Activated CD8-positive, alpha-beta T cell treated with anti-CD3 and anti-CD28 coated beads for 36 hours (primary cell): ENCODE results near the gene FSIP1. TPM values are rescaled to one million over a fixed set of nuclear protein-coding genes. Genes with fewer than 3 reads are reported as not detected.

Experiments used
- ATAC-seq: fragments of 200-7000 bp; cut with Tn5 transposase; one replicate; pipeline ENCODE4 v1.10.0; 2021; ENCODE audit warnings: mild to moderate bottlenecking, moderate library complexity
- CTCF ChIA-PET: fragments of 350-600 bp; sonication (Branson Sonifier 250); formaldehyde crosslinking; loops from one replicate; lab custom pipeline; 2021; ENCODE audit warnings: antibody characterized with exemption; lab: Charles Lee
- POLR2A ChIA-PET: fragments of 350-600 bp; sonication (Branson Sonifier 250); formaldehyde crosslinking; loops from one replicate; lab custom pipeline; 2021; ENCODE audit warnings: antibody characterized with exemption; lab: Charles Lee
- DNase-seq: peaks from one replicate; pipeline ENCODE4 v3.0.0-alpha.2; 2020
- H3K27ac Mint-ChIP-seq: one replicate; pipeline ENCODE4 v1.8.0; 2021; ENCODE audit warnings: mild to moderate bottlenecking, mixed read lengths
- H3K27me3 Mint-ChIP-seq: one replicate; pipeline ENCODE4 v1.8.0; 2021; ENCODE audit warnings: mixed read lengths
- H3K36me3 Mint-ChIP-seq: one replicate; pipeline ENCODE4 v1.8.0; 2021; ENCODE audit warnings: low read depth, mixed read lengths
- H3K4me1 Mint-ChIP-seq: one replicate; pipeline ENCODE4 v1.8.0; 2021; ENCODE audit warnings: low read depth, mixed read lengths
- H3K4me3 Mint-ChIP-seq: one replicate; pipeline ENCODE4 v1.8.0; 2021; ENCODE audit warnings: mild to moderate bottlenecking, moderate library complexity, mixed read lengths
- H3K9me3 Mint-ChIP-seq: one replicate; pipeline ENCODE4 v1.8.0; 2021; ENCODE audit warnings: mixed read lengths
- CTCF ChIP-seq: fragments of 200-600 bp; IDR thresholded peaks from one replicate; pipeline ENCODE4 v1.8.0; 2022; ENCODE audit warnings: antibody characterized with exemption, mild to moderate bottlenecking
- intact Hi-C: fragments of 100-400 bp; cut with micrococcal nuclease; formaldehyde crosslinking; loops from one replicate; pipeline ENCODE4 v1.10.0; 2022
- total RNA-seq, 2 experiments: library from RNA; stranded (reverse); gene quantifications; one replicate each; pipeline ENCODE4 v1.2.3, GENCODE V29; 2021

Gene FSIP1
- total RNA-seq, 2 experiments from 2014 or later = 0.36 to 0.43 TPM

DNA sequence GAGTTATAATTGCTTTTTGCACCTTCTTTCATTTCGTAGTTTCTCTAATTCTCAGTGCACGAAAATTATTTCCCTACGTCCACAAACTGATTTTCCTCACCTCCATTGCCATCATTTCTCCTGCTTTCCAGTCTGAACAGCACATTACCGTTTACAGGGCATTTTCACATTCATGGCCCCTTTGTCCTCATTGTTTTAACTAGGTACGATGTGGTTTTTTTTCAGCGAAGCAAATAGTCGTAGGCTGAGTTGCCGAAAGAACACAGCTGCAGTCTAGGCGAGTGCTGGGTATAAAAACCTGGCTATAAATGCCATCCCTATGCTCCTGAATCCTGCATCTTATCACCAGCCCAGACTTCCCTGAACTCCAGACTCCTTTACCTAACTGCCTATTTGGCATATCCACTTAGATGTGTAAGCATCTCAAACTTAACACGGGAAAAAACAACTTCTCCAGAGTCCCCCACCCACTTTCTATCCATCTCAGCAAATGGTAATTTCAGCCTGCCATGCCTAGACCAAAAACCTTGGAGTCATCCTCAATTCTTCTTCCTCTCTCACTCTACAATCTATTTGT lies 691 bp upstream of the FSIP1 start:
- Mint-ChIP-seq H3K4me3 (peak overlapping the region; percentile 78), H3K27ac (peak overlapping the region; percentile 94), H3K27me3 (no peaks in the 10 kb centered on the region), H3K9me3 (no peaks in the 10 kb centered on the region), H3K4me1 (peaks cover 51% of the 10 kb centered on the region), H3K36me3 (peaks cover 3% of the 10 kb centered on the region)
- intact Hi-C loops = loop anchor here (5.0 to 10.0 kb wide), 2 partner anchors 149 to 251 kb away; partner anchors contain the start of genes EIF2AK4 and SRP14
- no peak for ATAC-seq
- CTCF ChIA-PET = interaction anchor here (1.6 to 2.6 kb wide), 3 partner anchors 18 to 321 kb away, joined by 3 to 8 read pairs (median 5); no protein-coding TSS in a partner anchor
- POLR2A ChIA-PET = interaction anchor here (1.0 to 1.6 kb wide), 2 partner anchors 142 to 1266 kb away, joined by 3 read pairs; no protein-coding TSS in a partner anchor
- no peak for DNase-seq
- TF ChIP-seq CTCF = no peak

- H3K9me3 Mint-ChIP-seq = no peaks in the 10 kb centered on the region
- H3K36me3 Mint-ChIP-seq = peaks cover 3% of the 10 kb centered on the region
- H3K4me3 Mint-ChIP-seq = peak overlapping the region; percentile 78
- H3K27ac Mint-ChIP-seq = peak overlapping the region; percentile 94
- TF ChIP-seq CTCF = no peak
- intact Hi-C loops = loop anchor here (5.0 to 10.0 kb wide), 2 partner anchors 150 to 253 kb away; partner anchors contain the start of genes EIF2AK4 and SRP14
- DNase-seq = no peak
- CTCF ChIA-PET = interaction anchor here (0.9 to 2.6 kb wide), 6 partner anchors 17 to 1083 kb away, joined by 3 to 8 read pairs (median 4); no protein-coding TSS in a partner anchor
- H3K27me3 Mint-ChIP-seq = no peaks in the 10 kb centered on the region
- no peak for ATAC-seq
- peaks cover 39% of the 10 kb centered on the region for H3K4me1 Mint-ChIP-seq
- POLR2A ChIA-PET = interaction anchor here (0.9 kb wide), 1 partner anchor 27 kb away, joined by 3 read pairs; no protein-coding TSS in a partner anchor
These were observed 706 bp downstream of the FSIP1 start for GRCh38 chr15:39781967-39782302.

DNA sequence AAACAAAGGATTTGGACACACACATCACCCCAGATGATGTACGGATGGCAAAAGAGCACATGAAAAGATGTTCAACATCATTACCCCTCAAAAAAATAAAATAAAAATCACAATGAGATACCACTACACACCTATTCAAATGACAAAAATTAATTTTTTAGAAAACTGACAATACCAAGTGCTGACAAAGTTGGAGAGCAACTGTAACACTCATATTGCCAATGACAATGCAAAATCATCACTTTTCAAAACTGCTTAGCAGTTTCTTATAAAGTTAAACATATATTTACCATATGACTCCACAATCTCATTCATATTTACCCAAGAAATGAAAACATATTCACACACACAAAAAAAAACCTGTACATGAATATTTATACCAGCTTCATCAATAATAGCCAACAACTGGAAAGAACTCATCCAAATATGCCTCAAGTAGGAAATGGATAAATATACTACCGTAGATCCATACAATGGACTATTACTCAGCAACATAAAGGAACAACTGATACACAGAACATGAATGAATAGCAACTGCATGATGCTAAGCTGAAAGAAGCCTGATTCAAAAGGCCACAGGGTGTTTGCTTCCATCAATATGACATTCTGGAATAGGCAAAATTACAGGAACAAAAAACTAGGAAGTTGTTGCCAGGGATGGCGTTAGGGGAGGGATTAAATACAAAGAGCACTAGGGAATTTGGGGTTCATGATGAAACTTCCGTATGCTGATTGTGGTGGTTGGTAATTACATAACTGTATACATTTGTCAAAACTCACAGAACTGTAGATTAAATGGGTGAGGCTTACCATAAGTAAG lies 1.3 kb downstream of the FSIP1 start:
- peaks cover 2% of the 10 kb centered on the region for H3K36me3 Mint-ChIP-seq
- ATAC-seq (no peak), DNase-seq (no peak)
- H3K27me3 Mint-ChIP-seq = no peaks in the 10 kb centered on the region
- no peak for TF ChIP-seq CTCF
- peak overlapping the region; percentile 36 for H3K27ac Mint-ChIP-seq
- H3K9me3 Mint-ChIP-seq = no peaks in the 10 kb centered on the region
- H3K4me3 Mint-ChIP-seq = peak overlapping the region; percentile 78
- peaks cover 34% of the 10 kb centered on the region for H3K4me1 Mint-ChIP-seq
- intact Hi-C loops = loop anchor here (5.0 to 10.0 kb wide), 2 partner anchors 151 to 253 kb away; partner anchors contain the start of genes EIF2AK4 and SRP14
- ChIA-PET CTCF (interaction anchor here (0.9 to 2.6 kb wide), 4 partner anchors 25 to 323 kb away, joined by 3 to 8 read pairs (median 5); no protein-coding TSS in a partner anchor), POLR2A (no interaction called here)

DNA sequence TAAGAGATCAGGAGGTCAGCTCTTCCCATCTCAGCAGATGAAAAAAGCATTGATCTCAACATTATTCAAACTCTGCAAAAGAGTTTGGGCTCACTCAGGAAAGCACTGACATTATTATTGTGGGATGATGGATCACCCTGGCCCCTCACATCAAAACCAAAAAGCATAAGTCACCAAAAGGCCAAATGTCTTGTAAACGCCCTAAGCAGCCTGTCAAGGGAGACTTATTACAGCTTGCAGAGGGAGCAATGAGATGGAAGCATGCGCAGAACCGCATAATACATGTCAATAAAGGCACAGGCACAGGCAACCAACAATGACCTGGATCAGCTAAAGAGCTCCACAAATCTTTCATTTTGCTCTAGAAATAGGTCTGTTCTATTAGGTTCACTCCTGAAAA lies 4.6 kb downstream of the FSIP1 start:
- ChIA-PET POLR2A (interaction anchor here (1.3 kb wide), 1 partner anchor 9 kb away, joined by 3 read pairs; no protein-coding TSS in a partner anchor), CTCF (interaction anchor here (1.0 to 1.3 kb wide), 2 partner anchors 8 to 21 kb away, joined by 3 to 9 read pairs; no protein-coding TSS in a partner anchor)
- no peaks in the 10 kb centered on the region for H3K36me3 Mint-ChIP-seq
- no peaks in the 10 kb centered on the region for H3K27me3 Mint-ChIP-seq
- peaks cover 24% of the 10 kb centered on the region for H3K4me1 Mint-ChIP-seq
- ATAC-seq (no peak), DNase-seq (no peak)
- intact Hi-C loops = no loop called here
- H3K27ac Mint-ChIP-seq = no peak overlapping the region
- H3K9me3 Mint-ChIP-seq = no peaks in the 10 kb centered on the region
- H3K4me3 Mint-ChIP-seq = no peak overlapping the region
- TF ChIP-seq CTCF = no peak
